Panc1 (cell line): ENCODE data around the gene CMTR2. TPM values are rescaled to one million over a fixed set of nuclear protein-coding genes. Genes with fewer than 3 reads are reported as not detected.

Source experiments
- ATAC-seq: fragments of 200-7000 bp; cut with Tn5 transposase; 2 replicates; pipeline ENCODE4 v1.9.1; 2020; ENCODE audit warnings: mild to moderate bottlenecking, moderate library complexity
- BruUV-seq: library from RNA; stranded (reverse); fragments of 400-500 nt; replicated peaks from 2 replicates; lab custom pipeline; 2021; lab: Mats Ljungman, UMichigan
- CTCF ChIA-PET: fragments of 300-600 bp; sonication (Branson Sonifier 250); formaldehyde crosslinking; loops from one replicate; lab custom pipeline; 2022; ENCODE audit warnings: antibody characterized with exemption; lab: Charles Lee
- POLR2A ChIA-PET: fragments of 300-600 bp; sonication (Branson Sonifier 250); formaldehyde crosslinking; loops from one replicate; lab custom pipeline; 2022; ENCODE audit warnings: antibody characterized with exemption; lab: Charles Lee
- DNase-seq: peaks from one replicate; pipeline ENCODE4 v3.0.0-alpha.2; 2010; ENCODE audit warnings: low read depth, low spot score
- H3K27ac ChIP-seq: 2 replicates; pipeline ENCODE4 v1.5.1; 2011; ENCODE audit warnings: mild to moderate bottlenecking, low read length, inconsistent platforms
- H3K27me3 ChIP-seq: fragments of 200-500 bp; sonication (Bioruptor generic); 2 replicates; pipeline ENCODE4 v1.6.0; 2014; ENCODE audit warnings: low read length, inconsistent platforms; ENCODE audit not compliant: control insufficient read depth, insufficient read depth
- H3K36me3 ChIP-seq: fragments of 200-500 bp; sonication (Bioruptor generic); 2 replicates; pipeline ENCODE4 v1.5.1; 2014; ENCODE audit warnings: inconsistent platforms, mild to moderate bottlenecking, low read length, moderate library complexity; ENCODE audit not compliant: control insufficient read depth, insufficient read depth
- H3K4me1 ChIP-seq: 2 replicates; pipeline ENCODE4 v1.5.1; 2011; ENCODE audit warnings: inconsistent platforms, mild to moderate bottlenecking, low read length, moderate library complexity; ENCODE audit not compliant: control insufficient read depth, insufficient read depth
- H3K4me3 ChIP-seq, 2 experiments: 2 replicates each; pipeline ENCODE4 v1.5.1; 2011 to 2012; ENCODE audit warnings: low read depth in 2 of 2, low read length in 2 of 2, mild to moderate bottlenecking in 2 of 2, inconsistent platforms in 1 of 2, moderate library complexity in 1 of 2
- H3K9me3 ChIP-seq: fragments of 200-500 bp; sonication (Bioruptor generic); 2 replicates; pipeline ENCODE4 v1.5.1; 2014; ENCODE audit warnings: low read depth, mild to moderate bottlenecking, inconsistent platforms, low read length, moderate library complexity; ENCODE audit not compliant: control insufficient read depth, insufficient read depth
- POLR2AphosphoS5 ChIP-seq: IDR thresholded peaks from 2 replicates; pipeline ENCODE4 v1.6.1; 2012; ENCODE audit warnings: mild to moderate bottlenecking, low read depth, low read length, moderate library complexity
- SIN3A ChIP-seq: IDR thresholded peaks from 2 replicates; pipeline ENCODE4 v1.6.1; 2012; ENCODE audit warnings: low read depth, mild to moderate bottlenecking, low read length, moderate library complexity, borderline replicate concordance; ENCODE audit not compliant: insufficient read depth
- TCF7L2 ChIP-seq: IDR thresholded peaks from 2 replicates; pipeline ENCODE4 v1.6.1; 2011; ENCODE audit warnings: mild to moderate bottlenecking, low read depth, low read length, inconsistent platforms
- in situ Hi-C: cut with HindIII; loops from 2 replicates; pipeline ENCODE4 v1.10.0; 2016; ENCODE audit warnings: low sequenced_read_pairs, low pct_unique_long_range_greater_than_20kb
- intact Hi-C: fragments of 100-400 bp; cut with micrococcal nuclease; formaldehyde crosslinking; loops from one replicate; pipeline ENCODE4 v1.10.0; 2022; ENCODE audit not compliant: unreplicated experiment
- total RNA-seq: library from RNA; stranded (reverse); gene quantifications from one replicate; pipeline ENCODE4 v1.2.1, GENCODE V29; 2021; ENCODE audit not compliant: unreplicated experiment
- TF ChIP-seq, protein P1 (sequence below): fragments of 450-650 bp; IDR thresholded peaks from 2 replicates; pipeline ENCODE4 v1.5.1; 2017; ENCODE audit warnings: mild to moderate bottlenecking
- TF ChIP-seq, protein P2 (sequence below), 2 experiments: IDR thresholded peaks; 2 replicates each; pipeline ENCODE4 v1.6.1; 2011 to 2012; ENCODE audit warnings: low read depth in 2 of 2, control low read depth in 1 of 2, low read length in 1 of 2, mild to moderate bottlenecking in 1 of 2, moderate library complexity in 1 of 2; ENCODE audit not compliant: insufficient read depth in 1 of 2

The CMTR2 gene
- total RNA-seq, 1 experiment from 2014 or later = 12.5 TPM

DNA sequence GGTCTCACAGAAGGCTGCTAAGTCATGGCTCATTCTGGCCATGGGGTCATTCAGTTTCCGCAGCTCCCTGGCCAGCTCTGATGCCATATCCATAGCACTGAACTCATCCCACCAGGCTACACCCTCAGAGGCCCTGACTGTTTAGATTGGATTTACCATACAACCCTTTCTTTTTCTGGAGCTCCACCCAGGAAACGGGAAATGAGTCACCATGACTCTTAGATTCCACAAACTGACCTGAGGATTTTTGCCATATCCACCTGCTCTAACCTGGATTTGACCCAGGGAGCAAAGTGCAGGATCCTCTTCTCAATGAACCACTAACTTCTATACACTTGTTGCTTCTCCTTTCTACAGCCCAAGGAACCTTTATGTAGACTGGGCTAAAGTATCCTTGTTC lies 49.0 kb upstream of the CMTR2 start:
- ChIA-PET POLR2A (no interaction called here), CTCF (no interaction called here)
- DNase-seq (peak; percentile 48), ATAC-seq (peak; percentile 63)
- H3K4me1 ChIP-seq = no peaks in the 10 kb centered on the region
- no peak overlapping the region for H3K27ac ChIP-seq
- BruUV-seq = no TSS peak
- H3K36me3 ChIP-seq = no peaks in the 10 kb centered on the region
- intact Hi-C loops (no loop called here), in situ Hi-C loops (no loop called here)
- TF ChIP-seq POLR2AphosphoS5 = no peak
- no peak for TF ChIP-seq SIN3A
- TF ChIP-seq, protein P1, sequence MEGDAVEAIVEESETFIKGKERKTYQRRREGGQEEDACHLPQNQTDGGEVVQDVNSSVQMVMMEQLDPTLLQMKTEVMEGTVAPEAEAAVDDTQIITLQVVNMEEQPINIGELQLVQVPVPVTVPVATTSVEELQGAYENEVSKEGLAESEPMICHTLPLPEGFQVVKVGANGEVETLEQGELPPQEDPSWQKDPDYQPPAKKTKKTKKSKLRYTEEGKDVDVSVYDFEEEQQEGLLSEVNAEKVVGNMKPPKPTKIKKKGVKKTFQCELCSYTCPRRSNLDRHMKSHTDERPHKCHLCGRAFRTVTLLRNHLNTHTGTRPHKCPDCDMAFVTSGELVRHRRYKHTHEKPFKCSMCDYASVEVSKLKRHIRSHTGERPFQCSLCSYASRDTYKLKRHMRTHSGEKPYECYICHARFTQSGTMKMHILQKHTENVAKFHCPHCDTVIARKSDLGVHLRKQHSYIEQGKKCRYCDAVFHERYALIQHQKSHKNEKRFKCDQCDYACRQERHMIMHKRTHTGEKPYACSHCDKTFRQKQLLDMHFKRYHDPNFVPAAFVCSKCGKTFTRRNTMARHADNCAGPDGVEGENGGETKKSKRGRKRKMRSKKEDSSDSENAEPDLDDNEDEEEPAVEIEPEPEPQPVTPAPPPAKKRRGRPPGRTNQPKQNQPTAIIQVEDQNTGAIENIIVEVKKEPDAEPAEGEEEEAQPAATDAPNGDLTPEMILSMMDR = no peak
- no peak for TF ChIP-seq TCF7L2
- TF ChIP-seq, protein P2, sequence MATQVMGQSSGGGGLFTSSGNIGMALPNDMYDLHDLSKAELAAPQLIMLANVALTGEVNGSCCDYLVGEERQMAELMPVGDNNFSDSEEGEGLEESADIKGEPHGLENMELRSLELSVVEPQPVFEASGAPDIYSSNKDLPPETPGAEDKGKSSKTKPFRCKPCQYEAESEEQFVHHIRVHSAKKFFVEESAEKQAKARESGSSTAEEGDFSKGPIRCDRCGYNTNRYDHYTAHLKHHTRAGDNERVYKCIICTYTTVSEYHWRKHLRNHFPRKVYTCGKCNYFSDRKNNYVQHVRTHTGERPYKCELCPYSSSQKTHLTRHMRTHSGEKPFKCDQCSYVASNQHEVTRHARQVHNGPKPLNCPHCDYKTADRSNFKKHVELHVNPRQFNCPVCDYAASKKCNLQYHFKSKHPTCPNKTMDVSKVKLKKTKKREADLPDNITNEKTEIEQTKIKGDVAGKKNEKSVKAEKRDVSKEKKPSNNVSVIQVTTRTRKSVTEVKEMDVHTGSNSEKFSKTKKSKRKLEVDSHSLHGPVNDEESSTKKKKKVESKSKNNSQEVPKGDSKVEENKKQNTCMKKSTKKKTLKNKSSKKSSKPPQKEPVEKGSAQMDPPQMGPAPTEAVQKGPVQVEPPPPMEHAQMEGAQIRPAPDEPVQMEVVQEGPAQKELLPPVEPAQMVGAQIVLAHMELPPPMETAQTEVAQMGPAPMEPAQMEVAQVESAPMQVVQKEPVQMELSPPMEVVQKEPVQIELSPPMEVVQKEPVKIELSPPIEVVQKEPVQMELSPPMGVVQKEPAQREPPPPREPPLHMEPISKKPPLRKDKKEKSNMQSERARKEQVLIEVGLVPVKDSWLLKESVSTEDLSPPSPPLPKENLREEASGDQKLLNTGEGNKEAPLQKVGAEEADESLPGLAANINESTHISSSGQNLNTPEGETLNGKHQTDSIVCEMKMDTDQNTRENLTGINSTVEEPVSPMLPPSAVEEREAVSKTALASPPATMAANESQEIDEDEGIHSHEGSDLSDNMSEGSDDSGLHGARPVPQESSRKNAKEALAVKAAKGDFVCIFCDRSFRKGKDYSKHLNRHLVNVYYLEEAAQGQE (IDR thresholded peaks at IDR 0.05; ENCODE audit: insufficient read depth in 1 of 2, low read depth in 2 of 2, low read length in 1 of 2) = no peak
- no peaks in the 10 kb centered on the region for H3K9me3 ChIP-seq
- no peaks in the 10 kb centered on the region for H3K27me3 ChIP-seq
- H3K4me3 ChIP-seq = no peak overlapping the region

DNA sequence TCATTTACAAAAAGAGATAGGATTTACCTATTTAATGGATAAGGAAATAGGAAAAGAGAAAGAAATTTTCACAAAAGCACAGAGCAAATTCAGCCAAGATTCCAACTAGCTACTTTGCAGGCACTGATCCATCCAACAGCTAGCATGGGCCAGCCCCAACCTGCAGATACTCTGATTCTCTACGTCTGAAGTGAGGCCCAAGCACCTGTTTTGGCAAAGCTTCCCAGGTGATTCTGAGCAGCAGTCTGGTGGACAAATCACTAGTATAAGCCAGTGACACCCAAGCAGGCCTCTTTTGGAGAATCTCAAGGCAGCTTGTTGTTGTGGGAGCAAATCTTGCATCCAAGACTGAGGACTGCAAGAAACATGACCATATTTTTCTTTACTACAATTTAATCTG lies 48.4 kb upstream of the CMTR2 start:
- no peaks in the 10 kb centered on the region for H3K27me3 ChIP-seq
- H3K4me1 ChIP-seq = no peaks in the 10 kb centered on the region
- no peaks in the 10 kb centered on the region for H3K36me3 ChIP-seq
- TF ChIP-seq SIN3A (no peak), TCF7L2 (no peak)
- CTCF ChIA-PET = no interaction called here
- in situ Hi-C loops (no loop called here), intact Hi-C loops (no loop called here)
- POLR2A ChIA-PET = no interaction called here
- DNase-seq (no peak), ATAC-seq (no peak)
- H3K4me3 ChIP-seq = no peak overlapping the region
- H3K27ac ChIP-seq = no peak overlapping the region
- no peaks in the 10 kb centered on the region for H3K9me3 ChIP-seq
- BruUV-seq = no TSS peak

DNA sequence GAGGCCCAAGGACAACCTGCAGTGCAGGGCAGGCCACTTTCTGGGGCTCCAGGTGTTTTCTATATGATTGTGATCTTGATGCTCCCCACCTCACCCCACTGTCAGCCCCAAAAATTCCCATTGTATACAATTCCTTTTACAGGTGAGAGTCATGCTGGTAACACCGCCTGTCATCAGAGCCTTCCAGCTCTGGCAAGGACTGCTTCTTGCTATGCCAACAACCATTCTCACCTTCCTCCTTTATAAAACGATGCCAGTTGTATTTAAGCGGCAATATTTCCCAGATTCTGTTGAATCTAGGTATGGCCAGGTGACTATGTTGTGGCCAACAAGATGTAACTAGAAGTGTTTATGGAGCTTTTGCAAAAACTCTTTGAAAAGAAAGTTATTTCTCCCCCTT lies 38.9 kb upstream of the CMTR2 start:
- no peaks in the 10 kb centered on the region for H3K4me1 ChIP-seq
- DNase-seq (no peak), ATAC-seq (no peak)
- TF ChIP-seq POLR2AphosphoS5 = no peak
- TF ChIP-seq, protein P2 (IDR thresholded peaks at IDR 0.05; ENCODE audit: insufficient read depth in 1 of 2, low read depth in 2 of 2, low read length in 1 of 2) = no peak
- TF ChIP-seq, protein P1 = no peak
- TF ChIP-seq TCF7L2 = no peak
- TF ChIP-seq SIN3A = no peak
- no TSS peak for BruUV-seq
- no peaks in the 10 kb centered on the region for H3K9me3 ChIP-seq
- ChIA-PET CTCF (no interaction called here), POLR2A (no interaction called here)
- H3K4me3 ChIP-seq = no peak overlapping the region
- in situ Hi-C loops = no loop called here
- H3K36me3 ChIP-seq = no peaks in the 10 kb centered on the region
- no peaks in the 10 kb centered on the region; the same call in 1 of the 2 replicates for H3K27me3 ChIP-seq
- no peak overlapping the region for H3K27ac ChIP-seq
- intact Hi-C loops = no loop called here
